AML-193 (cell line): ENCODE measurements around the gene SKP1.

ENCODE experiments used
- DNase-seq, 2 experiments: peaks; one replicate each; lab custom pipeline; 2025; lab: John Stamatoyannopoulos, UW

Gene SKP1

DNA sequence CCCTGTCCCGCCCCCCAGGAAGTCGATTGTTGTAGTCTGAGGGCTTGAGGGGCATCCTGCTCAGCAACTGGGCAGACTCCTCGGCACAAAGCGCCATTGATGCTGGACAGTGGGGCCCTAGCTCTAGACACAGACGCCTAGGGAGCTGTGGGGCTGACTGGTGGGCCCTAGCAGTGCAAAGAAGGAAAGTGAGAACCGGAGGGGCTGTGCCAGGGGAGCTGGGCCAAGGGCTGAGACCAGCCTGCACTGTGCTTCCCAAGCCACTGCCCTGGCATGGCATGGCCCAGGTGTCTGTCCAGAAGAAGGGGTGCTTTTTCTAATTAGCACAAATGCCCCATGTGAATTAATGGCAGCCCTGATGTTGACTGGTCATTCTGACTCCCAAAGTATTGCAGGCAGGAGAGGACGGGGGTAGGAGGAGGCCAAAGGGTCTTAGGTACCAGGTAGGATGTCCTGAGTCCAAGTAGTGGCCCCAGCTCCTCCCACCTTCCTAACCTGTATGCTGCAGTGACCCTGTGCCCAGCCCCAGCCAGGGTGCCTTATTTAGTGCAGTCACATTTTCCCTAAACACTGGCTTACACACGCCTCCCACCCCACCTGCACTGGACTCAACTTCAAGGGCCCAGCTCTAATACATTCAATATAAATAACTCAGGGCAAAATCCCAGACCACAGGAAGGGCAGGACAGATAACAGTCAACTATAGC is 46.4 kb downstream of the SKP1 start:
- DNase-seq: no peak

- no peak for DNase-seq
Observed at GRCh38 chr5:134129411-134130238, 47.1 kb downstream of the SKP1 start.

DNA sequence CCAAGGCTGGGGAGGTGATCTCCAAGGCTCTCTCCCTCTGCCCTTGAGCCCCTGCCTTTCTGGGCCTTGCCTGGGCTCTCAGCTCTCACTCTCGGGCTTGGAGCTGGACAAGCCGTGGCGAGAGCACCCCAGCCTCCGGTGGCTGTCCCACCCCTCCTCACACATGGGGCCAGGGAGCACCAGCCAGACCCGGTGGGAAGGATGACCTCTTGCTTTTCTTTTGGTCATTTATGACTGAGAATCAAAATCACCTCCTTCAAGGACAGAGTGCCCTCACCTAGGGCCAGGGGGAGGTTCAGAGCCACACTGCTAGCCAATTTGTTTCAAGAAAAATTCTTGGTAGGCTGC is 48.1 kb downstream of the SKP1 start:
- no peak for DNase-seq

GRCh38 chr5:134127988-134128647 is 48.6 kb downstream of the SKP1 start:
- no peak for DNase-seq

DNA sequence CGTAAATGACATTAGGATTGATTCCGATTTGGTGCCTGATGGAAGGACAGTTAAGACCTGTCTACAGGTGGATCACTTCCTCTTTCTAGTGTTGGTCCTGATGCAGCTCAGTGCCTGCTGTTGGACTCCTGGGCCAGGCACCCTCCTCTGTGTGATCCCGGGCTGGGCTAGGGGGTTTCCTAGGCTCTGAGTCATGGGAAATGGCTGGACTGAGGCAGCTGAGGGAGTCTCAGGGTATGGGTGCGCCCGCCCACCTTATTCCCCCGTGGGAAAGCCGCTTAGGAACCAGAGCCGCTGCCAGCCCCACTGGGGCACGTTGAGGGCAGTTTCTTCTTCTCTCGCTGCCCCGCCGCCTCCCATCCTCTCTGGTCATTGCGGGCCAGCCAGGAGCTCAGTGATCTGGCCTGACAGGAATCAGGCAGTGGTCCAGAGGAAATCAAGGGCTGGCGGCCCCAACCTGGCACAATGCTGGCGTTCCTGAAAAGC is 49.3 kb downstream of the SKP1 start:
- no peak for DNase-seq

- DNase-seq: no peak
Observed at GRCh38 chr5:134125039-134126015, 51.4 kb downstream of the SKP1 start.

GRCh38 chr5:134124289-134125038 is 52.3 kb downstream of the SKP1 start:
- no peak for DNase-seq

DNA sequence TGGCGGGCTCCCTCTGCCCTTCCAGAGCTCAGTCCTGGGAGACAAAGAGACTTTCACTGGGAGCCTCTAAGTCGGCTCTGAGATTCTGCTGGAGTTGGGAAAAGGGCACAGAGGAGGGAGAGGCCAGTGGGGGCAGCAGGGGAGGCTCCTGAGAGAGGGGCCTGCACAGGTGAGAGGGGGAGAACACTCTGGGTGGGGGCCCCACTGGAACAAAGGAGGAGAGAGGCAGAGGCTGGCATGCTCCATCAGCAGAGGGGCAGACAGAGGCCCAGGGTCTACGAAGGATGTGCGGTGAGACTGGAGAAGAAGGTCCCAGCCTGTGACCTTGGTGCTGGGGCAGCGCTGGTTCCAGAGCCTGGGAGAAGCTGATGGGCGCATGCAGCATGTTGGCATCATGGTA is 53.4 kb downstream of the SKP1 start:
- no peak for DNase-seq

- no peak for DNase-seq
Observed at GRCh38 chr5:134122530-134122929, 54.2 kb downstream of the SKP1 start.

DNA sequence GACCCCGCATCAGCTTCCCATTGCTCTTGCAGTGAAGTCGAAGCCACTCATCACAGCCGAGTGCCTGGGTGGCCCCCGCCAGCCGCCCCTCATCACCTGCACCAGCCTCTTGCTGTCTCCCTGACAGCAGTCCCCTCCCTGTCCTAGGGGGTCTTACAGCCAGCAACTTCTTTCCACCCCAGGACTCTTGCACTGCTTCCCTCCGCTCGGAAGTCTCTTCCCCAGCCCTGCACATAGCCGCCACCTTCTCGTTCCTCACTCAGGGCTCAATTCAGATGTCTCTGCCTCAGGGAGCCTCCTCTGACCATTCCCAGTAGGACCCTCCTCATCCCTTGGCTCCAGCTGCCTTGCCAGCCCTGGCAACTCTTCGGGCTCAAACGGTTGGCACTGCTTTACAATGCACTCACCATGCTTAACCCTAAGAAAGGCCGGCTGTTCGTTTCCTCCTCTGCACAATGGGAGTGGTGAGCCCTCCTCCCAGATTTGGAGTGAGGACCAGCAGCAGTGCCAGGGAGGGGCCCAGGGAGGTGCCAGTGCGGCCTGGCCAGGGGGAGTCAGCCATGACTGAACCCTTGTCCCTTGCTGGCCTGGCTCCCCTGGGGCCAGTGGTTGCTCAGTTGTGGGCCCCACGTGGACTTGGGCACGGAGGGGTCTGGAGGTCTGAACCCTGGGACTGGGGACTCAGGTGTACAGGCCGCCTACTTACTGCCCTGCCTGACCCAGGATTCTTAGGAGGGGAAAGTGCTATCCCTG is 56.2 kb downstream of the SKP1 start:
- DNase-seq: no peak

- DNase-seq: no peak
Observed at GRCh38 chr5:134119720-134120119, 57.0 kb downstream of the SKP1 start.

- no peak for DNase-seq
Observed at GRCh38 chr5:134118212-134118835, 58.4 kb downstream of the SKP1 start.

DNA sequence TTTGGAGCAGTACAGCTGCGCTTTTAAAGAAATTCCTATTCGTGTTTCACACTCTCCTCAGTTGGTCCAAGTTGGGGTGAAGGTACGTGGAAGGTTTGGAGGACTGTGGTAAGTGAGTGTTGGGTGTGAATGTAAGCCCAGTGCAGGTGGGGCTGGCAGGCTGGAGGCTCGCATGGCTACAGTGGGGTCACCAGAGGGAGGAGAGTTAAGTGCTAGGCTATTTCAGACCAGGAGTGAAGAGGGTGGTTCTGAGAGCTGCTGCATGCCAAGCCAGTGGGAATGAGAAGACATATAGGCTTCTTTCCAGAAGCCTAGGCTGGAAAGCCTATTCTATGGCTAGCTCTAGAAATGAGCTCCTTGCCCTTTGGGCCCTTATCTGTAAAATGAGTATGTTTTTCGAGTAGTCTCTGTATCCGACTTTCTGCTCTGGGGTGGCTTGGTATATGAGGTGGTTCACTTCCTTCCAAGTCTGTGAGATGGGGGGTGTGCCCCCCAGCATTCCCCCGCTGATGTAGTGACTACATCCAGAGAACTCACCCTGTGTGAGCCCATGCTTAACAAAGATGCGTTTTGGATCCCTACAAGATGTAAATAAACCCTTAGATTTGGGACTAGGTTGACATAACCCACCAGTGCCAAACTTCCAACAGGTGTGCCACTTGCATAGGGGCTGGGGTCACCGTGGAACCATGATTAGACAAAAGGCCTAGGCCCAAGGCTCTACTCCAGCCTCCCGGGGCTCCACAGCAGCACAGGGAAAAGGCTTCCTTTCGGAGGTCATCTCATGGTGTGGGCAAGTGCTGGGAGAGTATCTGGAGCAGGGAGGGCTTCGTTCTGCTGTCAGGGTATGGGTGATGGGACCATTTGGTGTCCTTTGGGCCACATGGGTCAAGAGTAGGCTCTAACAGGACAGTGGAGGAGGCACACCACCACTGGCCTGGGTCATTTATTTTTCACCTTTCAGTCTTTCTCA is 59.7 kb downstream of the SKP1 start:
- DNase-seq: no peak

DNA sequence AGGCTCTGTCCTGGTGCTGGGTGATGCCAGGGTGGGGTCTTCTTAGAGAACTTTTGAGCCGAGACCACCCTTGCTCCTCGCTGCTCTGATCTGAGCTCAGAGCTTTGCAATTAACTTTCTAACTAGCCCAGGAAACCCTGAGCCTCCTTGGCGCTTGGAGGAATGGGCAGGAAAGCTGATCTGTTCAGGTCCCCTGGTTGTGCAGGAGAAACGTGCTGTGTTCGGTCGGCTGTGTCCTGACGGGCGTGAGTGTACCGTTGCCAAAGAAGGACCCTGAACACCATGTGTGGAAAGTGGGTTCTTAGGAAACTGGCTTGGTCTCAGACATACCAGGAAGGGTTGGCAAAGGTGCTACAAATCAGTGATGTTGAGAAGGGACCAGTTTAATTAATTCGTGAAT is 60.5 kb downstream of the SKP1 start:
- no peak for DNase-seq

DNA sequence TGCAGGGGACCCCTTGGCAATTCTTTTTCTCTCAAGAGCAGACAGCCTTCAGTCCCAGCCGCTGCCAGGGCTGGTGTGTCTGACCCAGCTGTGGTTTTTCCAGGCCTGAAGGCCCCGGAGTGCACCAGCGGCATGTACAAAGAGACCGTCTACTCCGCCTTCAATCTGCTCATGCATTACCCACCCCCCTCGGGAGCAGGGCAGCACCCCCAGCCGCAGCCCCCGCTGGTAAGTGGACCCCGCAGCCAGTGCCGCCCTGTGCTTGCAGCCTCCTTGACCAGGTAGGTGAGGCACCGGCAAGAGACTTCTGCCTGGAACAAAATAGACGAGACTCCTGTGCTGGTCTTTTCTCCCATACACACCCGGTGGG is 61.0 kb downstream of the SKP1 start:
- DNase-seq: no peak

- DNase-seq: no peak
Observed at GRCh38 chr5:134114886-134115805, 61.6 kb downstream of the SKP1 start.
